Parathyroid adenoma (tissue), 2 donors: ENCODE results near the gene CCNJL.

ENCODE experiments used
- H2AFZ ChIP-seq: fragments of 300-600 bp; sonication (generic); one replicate; pipeline ENCODE4 v1.7.0; 2017; ENCODE audit warnings: antibody characterized with exemption, mild to moderate bottlenecking
- H3K27ac ChIP-seq: fragments of 300-600 bp; sonication (generic); one replicate; pipeline ENCODE4 v1.7.0; 2017
- H3K27me3 ChIP-seq: fragments of 300-600 bp; sonication (generic); one replicate; pipeline ENCODE4 v1.7.0; 2017; ENCODE audit warnings: low read length; ENCODE audit not compliant: control insufficient read depth, insufficient read depth
- H3K36me3 ChIP-seq: fragments of 300-600 bp; sonication (generic); one replicate; pipeline ENCODE4 v1.7.0; 2017; ENCODE audit warnings: low read length; ENCODE audit not compliant: control insufficient read depth, insufficient read depth
- H3K4me1 ChIP-seq: fragments of 300-600 bp; sonication (generic); one replicate; pipeline ENCODE4 v1.7.0; 2017; ENCODE audit warnings: control low read depth
- H3K4me2 ChIP-seq: fragments of 300-600 bp; sonication (generic); one replicate; pipeline ENCODE4 v1.7.0; 2017; ENCODE audit warnings: low read length
- H3K4me3 ChIP-seq: fragments of 300-600 bp; sonication (generic); one replicate; pipeline ENCODE4 v1.7.0; 2017; ENCODE audit warnings: low read depth, low read length
- H3K79me2 ChIP-seq: fragments of 300-600 bp; sonication (generic); one replicate; pipeline ENCODE4 v1.7.0; 2017; ENCODE audit warnings: control low read depth
- H3K9ac ChIP-seq: fragments of 300-600 bp; sonication (generic); one replicate; pipeline ENCODE4 v1.7.0; 2017; ENCODE audit warnings: mild to moderate bottlenecking
- H3K9me3 ChIP-seq: fragments of 300-600 bp; sonication (generic); one replicate; pipeline ENCODE4 v1.7.0; 2017; ENCODE audit warnings: low read length; ENCODE audit not compliant: control insufficient read depth
- CTCF ChIP-seq: fragments of 300-600 bp; sonication (generic); IDR thresholded peaks from one replicate; pipeline ENCODE4 v1.7.0; 2017; ENCODE audit warnings: antibody characterized with exemption, mild to moderate bottlenecking
- donor health status: primary hyperparathyroidism.

CCNJL gene

GRCh38 chr5:160312134-160312959, at the start of gene CCNJL:
Gene CCNJL (minus strand): TSS chr5:160312564. CDS start chr5:160311923, 641 bp downstream.
- no peak for TF ChIP-seq CTCF
- no peaks in the 10 kb centered on the region for H3K79me2 ChIP-seq
- peak within 1 kb of the TSS; percentile 71 for H3K4me2 ChIP-seq
- H3K4me1 ChIP-seq: no peaks in the 10 kb centered on the region
- no peaks in the 10 kb centered on the region for H3K27me3 ChIP-seq
- H3K36me3 ChIP-seq: no peaks in the 10 kb centered on the region
- peak within 1 kb of the TSS; percentile 68 for H2AFZ ChIP-seq
- H3K4me3 ChIP-seq: peak within 1 kb of the TSS; percentile 39
- no peak within 1 kb of the TSS for H3K27ac ChIP-seq
- no peak within 1 kb of the TSS for H3K9ac ChIP-seq
- H3K9me3 ChIP-seq: no peaks in the 10 kb centered on the region

GRCh38 chr5:160361624-160362228, 49.4 kb upstream of the CCNJL start:
- H3K9me3 ChIP-seq: no peaks in the 10 kb centered on the region
- no peak overlapping the region for H3K4me3 ChIP-seq
- no peak overlapping the region for H3K27ac ChIP-seq
- no peak for TF ChIP-seq CTCF
- H3K27me3 ChIP-seq: no peaks in the 10 kb centered on the region
- H3K36me3 ChIP-seq: no peaks in the 10 kb centered on the region
- H3K4me2 ChIP-seq: no peak overlapping the region
- H3K4me1 ChIP-seq: no peaks in the 10 kb centered on the region
- H3K79me2 ChIP-seq: no peaks in the 10 kb centered on the region
- no peak overlapping the region for H2AFZ ChIP-seq
- no peak overlapping the region for H3K9ac ChIP-seq

GRCh38 chr5:160360310-160360709, 47.9 kb upstream of the CCNJL start:
- no peak overlapping the region for H3K4me3 ChIP-seq
- no peaks in the 10 kb centered on the region for H3K36me3 ChIP-seq
- no peaks in the 10 kb centered on the region for H3K27me3 ChIP-seq
- no peak overlapping the region for H3K27ac ChIP-seq
- H3K9ac ChIP-seq: no peak overlapping the region
- no peak overlapping the region for H3K4me2 ChIP-seq
- TF ChIP-seq CTCF: no peak
- no peaks in the 10 kb centered on the region for H3K79me2 ChIP-seq
- no peaks in the 10 kb centered on the region for H3K4me1 ChIP-seq
- H2AFZ ChIP-seq: peak overlapping the region; percentile 29
- H3K9me3 ChIP-seq: no peaks in the 10 kb centered on the region

GRCh38 chr5:160359816-160360215, 47.5 kb upstream of the CCNJL start:
- Histone ChIP-seq H3K4me3 (no peak overlapping the region), H3K4me1 (no peaks in the 10 kb centered on the region), H3K27me3 (no peaks in the 10 kb centered on the region), H3K4me2 (no peak overlapping the region), H3K9ac (no peak overlapping the region), H3K9me3 (no peaks in the 10 kb centered on the region), H2AFZ (peak overlapping the region; percentile 29), H3K27ac (no peak overlapping the region), H3K79me2 (no peaks in the 10 kb centered on the region), H3K36me3 (no peaks in the 10 kb centered on the region)
- no peak for TF ChIP-seq CTCF
